Keratinocyte (primary cell): ENCODE data around the gene ENTPD8. TPM values are rescaled to one million over a fixed set of nuclear protein-coding genes. Genes with fewer than 3 reads are reported as not detected.

ENCODE experiments used
- DNase-seq: peaks from one replicate; pipeline ENCODE4 v3.0.0-alpha.2; 2011; ENCODE audit warnings: low read depth, missing footprints, low spot score
- FAIRE-seq: peaks from 2 replicates; lab custom pipeline; 2011; peaks lifted over from hg19 to GRCh38; lab: Jason Lieb, UNC
- H2AFZ ChIP-seq: 2 replicates; pipeline ENCODE4 v1.6.0; 2012; ENCODE audit warnings: low read length, control low read depth, inconsistent platforms; ENCODE audit not compliant: control insufficient read depth
- H3K27ac ChIP-seq: 2 replicates; pipeline ENCODE4 v1.5.1; 2011; ENCODE audit warnings: low read length; ENCODE audit not compliant: control insufficient read depth, insufficient read depth
- H3K27me3 ChIP-seq: 3 replicates; pipeline ENCODE4 v1.6.0; 2011; ENCODE audit warnings: low read length; ENCODE audit not compliant: control insufficient read depth, insufficient read depth; ENCODE audit errors: extremely low read depth
- H3K36me3 ChIP-seq, 2 experiments: 2 replicates in 1 of 2; 3 replicates in 1 of 2; pipeline ENCODE4 v1.5.1; 2011; ENCODE audit warnings: low read length in 2 of 2, mild to moderate bottlenecking in 1 of 2; ENCODE audit not compliant: control insufficient read depth in 2 of 2, insufficient read depth in 2 of 2; ENCODE audit errors: extremely low read depth in 1 of 2
- H3K4me1 ChIP-seq: 3 replicates; pipeline ENCODE4 v1.5.1; 2011; ENCODE audit warnings: low read length; ENCODE audit not compliant: control insufficient read depth, insufficient read depth; ENCODE audit errors: extremely low read depth
- H3K4me2 ChIP-seq: 3 replicates; pipeline ENCODE4 v1.6.0; 2011; ENCODE audit warnings: low read depth, low read length; ENCODE audit not compliant: control insufficient read depth, insufficient read depth; ENCODE audit errors: extremely low read depth
- H3K4me3 ChIP-seq, 3 experiments: fragments of 200-600 bp in 1 of 3; sonication (generic) in 1 of 3; 2 replicates in 2 of 3; 3 replicates in 1 of 3; pipeline ENCODE4 v1.5.1; 2011 to 2016; ENCODE audit warnings: low read length in 3 of 3, mild to moderate bottlenecking in 3 of 3, control low read depth in 2 of 3, inconsistent platforms in 1 of 3, low read depth in 1 of 3, mixed read lengths in 1 of 3, mixed run types in 1 of 3, moderate library complexity in 1 of 3; ENCODE audit not compliant: control insufficient read depth in 2 of 3, insufficient read depth in 2 of 3; ENCODE audit errors: extremely low read depth in 1 of 3
- H3K79me2 ChIP-seq: 2 replicates; pipeline ENCODE4 v1.6.0; 2012; ENCODE audit warnings: low read length; ENCODE audit not compliant: control insufficient read depth, insufficient read depth
- H3K9ac ChIP-seq: 3 replicates; pipeline ENCODE4 v1.6.0; 2011; ENCODE audit warnings: low read length; ENCODE audit not compliant: control insufficient read depth, insufficient read depth; ENCODE audit errors: extremely low read depth
- H3K9me1 ChIP-seq: 3 replicates; pipeline ENCODE4 v1.6.0; 2011; ENCODE audit warnings: low read length; ENCODE audit not compliant: control insufficient read depth, insufficient read depth; ENCODE audit errors: extremely low read depth
- H3K9me3 ChIP-seq: 2 replicates; pipeline ENCODE4 v1.5.1; 2012; ENCODE audit warnings: low read depth, low read length; ENCODE audit not compliant: control insufficient read depth
- H4K20me1 ChIP-seq: 3 replicates; pipeline ENCODE4 v1.6.0; 2011; ENCODE audit warnings: low read length; ENCODE audit not compliant: control insufficient read depth, insufficient read depth; ENCODE audit errors: extremely low read depth
- CTCF ChIP-seq, 3 experiments: IDR thresholded peaks in 1 of 3; conservative IDR thresholded peaks in 1 of 3; optimal IDR thresholded peaks in 1 of 3; 2 replicates in 2 of 3; 3 replicates in 1 of 3; pipeline versions ENCODE3 to v1.5.1; 2011; ENCODE audit warnings: low read length in 3 of 3, mild to moderate bottlenecking in 3 of 3, moderate library complexity in 2 of 3, control low read depth in 1 of 3, inconsistent platforms in 1 of 3; ENCODE audit not compliant: insufficient read depth in 2 of 3; ENCODE audit errors: extremely low read depth in 1 of 3
- EZH2 ChIP-seq: IDR thresholded peaks from one replicate; pipeline ENCODE4 v1.6.1; 2012; ENCODE audit warnings: inconsistent platforms, mild to moderate bottlenecking, low read length, moderate library complexity
- dilution Hi-C: fragments of 300-500 bp; cut with MboI; formaldehyde crosslinking; loops from one replicate; pipeline ENCODE4 v1.7.0; 2020; ENCODE audit warnings: low sequenced_read_pairs; ENCODE audit not compliant: extremely low pct_ligation_motif_present
- polyA plus RNA-seq, 5 experiments: library from polyadenylated mRNA; depleted of rRNA in 3 of 5; stranded (reverse) in 3 of 5; stranded (forward) in 1 of 5; unstranded in 1 of 5; fragments of >200 nt; gene quantifications; 1 replicate in 1 of 5; 2 replicates in 3 of 5; 3 replicates in 1 of 5; pipeline versions ENCODE4 v1.2.1 to v1.2.3, GENCODE V29; 2011 to 2012; ENCODE audit warnings: missing spikeins in 2 of 5, low read depth in 1 of 5, low replicate concordance in 1 of 5

The ENTPD8 gene
- polyA plus RNA-seq, 1 donor (not counting 4 experiments of a cell fraction or from before 2014, with no cell fraction given): not detected

DNA sequence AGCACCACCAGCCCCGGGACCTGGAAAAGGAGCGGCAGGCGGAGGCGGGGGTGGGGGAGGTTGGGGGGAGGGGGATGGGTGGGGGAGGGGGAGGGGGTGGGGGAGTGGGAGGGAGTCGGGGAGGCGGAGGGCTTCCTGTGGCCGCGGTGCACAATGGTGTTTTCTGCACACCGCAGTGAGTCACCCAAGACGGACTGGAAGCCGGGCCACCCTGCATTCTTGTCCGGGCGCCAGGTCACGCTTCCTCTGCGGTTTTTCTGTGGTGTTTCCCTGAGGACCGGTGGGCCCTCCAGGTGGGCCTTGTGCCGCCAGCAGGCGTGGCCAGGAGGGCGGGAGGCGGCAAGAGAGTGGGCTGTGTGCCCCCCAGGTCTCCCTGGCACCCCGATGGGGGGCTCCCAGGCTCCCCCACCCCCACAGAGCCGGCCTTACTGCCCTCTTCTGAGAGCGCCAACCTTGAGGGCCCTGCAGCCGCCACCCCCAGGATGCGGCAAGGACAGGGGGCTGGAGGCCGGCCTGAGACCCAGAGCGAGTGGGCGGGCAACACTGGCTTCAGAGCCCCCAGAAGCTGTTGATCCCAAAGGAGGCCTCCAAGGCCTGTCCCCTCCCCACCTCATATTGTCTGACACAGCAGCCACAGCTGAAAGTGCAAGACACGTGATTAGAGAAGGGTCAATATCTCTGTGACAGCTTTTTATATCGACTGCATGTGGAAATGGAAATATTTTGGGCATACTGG, 29.3 kb downstream of the ENTPD8 start:
- FAIRE-seq (no peak), DNase-seq (no peak)
- no peak overlapping the region for H2AFZ ChIP-seq
- no peak overlapping the region for H3K4me3 ChIP-seq
- H3K36me3 ChIP-seq: no peaks in the 10 kb centered on the region
- peaks cover 16% of the 10 kb centered on the region for H3K4me1 ChIP-seq
- H3K9ac ChIP-seq: peak overlapping the region; percentile 9
- TF ChIP-seq EZH2 (no peak), CTCF (optimal IDR thresholded peaks at IDR 0.05 in 1 of 3, IDR thresholded peaks at IDR 0.05 in 1 of 3, conservative IDR thresholded peaks at IDR 0.05 in 1 of 3; ENCODE audit: extremely low read depth in 1 of 3, insufficient read depth in 2 of 3, low read length in 3 of 3) (no peak)
- no peaks in the 10 kb centered on the region for H3K9me1 ChIP-seq
- H4K20me1 ChIP-seq: no peaks in the 10 kb centered on the region
- H3K9me3 ChIP-seq: no peaks in the 10 kb centered on the region
- dilution Hi-C loops: no loop called here
- H3K4me2 ChIP-seq: no peak overlapping the region
- peaks cover 4% of the 10 kb centered on the region for H3K79me2 ChIP-seq
- H3K27ac ChIP-seq: peak overlapping the region; percentile 26
- H3K27me3 ChIP-seq: peaks cover 5% of the 10 kb centered on the region

GRCh38 chr9:137411260-137411644, 29.9 kb downstream of the ENTPD8 start:
- Histone ChIP-seq H3K79me2 (peaks cover 2% of the 10 kb centered on the region), H3K9me3 (no peaks in the 10 kb centered on the region), H3K36me3 (no peaks in the 10 kb centered on the region), H3K27me3 (peaks cover 8% of the 10 kb centered on the region), H4K20me1 (no peaks in the 10 kb centered on the region), H3K4me1 (peaks cover 16% of the 10 kb centered on the region), H2AFZ (no peak overlapping the region), H3K9me1 (no peaks in the 10 kb centered on the region), H3K27ac (no peak overlapping the region), H3K9ac (no peak overlapping the region), H3K4me3 (no peak overlapping the region), H3K4me2 (no peak overlapping the region)
- FAIRE-seq (no peak), DNase-seq (no peak)
- TF ChIP-seq CTCF (optimal IDR thresholded peaks at IDR 0.05 in 1 of 3, IDR thresholded peaks at IDR 0.05 in 1 of 3, conservative IDR thresholded peaks at IDR 0.05 in 1 of 3; ENCODE audit: extremely low read depth in 1 of 3, insufficient read depth in 2 of 3, low read length in 3 of 3): no peak
- TF ChIP-seq EZH2: no peak
- dilution Hi-C loops: no loop called here
